Skeletal muscle satellite cell (primary cell): ENCODE data around the gene CETN1.

ENCODE experiments used
- H3K27me3 ChIP-seq: 2 replicates; pipeline ENCODE4 v1.7.0; 2013; ENCODE audit warnings: low read length; ENCODE audit not compliant: control insufficient read depth, insufficient read depth
- H3K36me3 ChIP-seq: 2 replicates; pipeline ENCODE4 v1.7.0; 2013; ENCODE audit warnings: mild to moderate bottlenecking, control low read depth, low read length; ENCODE audit not compliant: insufficient read depth
- H3K4me1 ChIP-seq: 2 replicates; pipeline ENCODE4 v1.7.0; 2013; ENCODE audit warnings: low read length; ENCODE audit not compliant: control insufficient read depth, insufficient read depth
- H3K4me2 ChIP-seq: 2 replicates; pipeline ENCODE4 v1.7.0; 2013; ENCODE audit warnings: mild to moderate bottlenecking, low read length
- H3K4me3 ChIP-seq: 2 replicates; pipeline ENCODE4 v1.7.0; 2013; ENCODE audit warnings: low read length
- H3K9ac ChIP-seq: 2 replicates; pipeline ENCODE4 v1.7.0; 2013; ENCODE audit warnings: mild to moderate bottlenecking, low read depth, low read length, moderate library complexity
- H3K9me3 ChIP-seq: replicated peaks from 2 replicates; pipeline ENCODE4 v1.7.0; 2013; ENCODE audit warnings: mild to moderate bottlenecking, control low read depth, low read length

The CETN1 gene

GRCh38 chr18:615092-615521 is 34.9 kb downstream of the CETN1 start:
- H3K4me1 ChIP-seq: no peaks in the 10 kb centered on the region

GRCh38 chr18:615773-616172 is 35.6 kb downstream of the CETN1 start:
- Histone ChIP-seq H3K27me3 (peaks cover 33% of the 10 kb centered on the region), H3K4me3 (no peak overlapping the region), H3K36me3 (no peaks in the 10 kb centered on the region), H3K4me1 (no peaks in the 10 kb centered on the region), H3K4me2 (no peak overlapping the region), H3K9ac (no peak overlapping the region), H3K9me3 (no peaks in the 10 kb centered on the region)

More at GRCh38 chr18:615092-615521, 34.9 kb downstream of the CETN1 start:
- Histone ChIP-seq H3K9me3 (no peaks in the 10 kb centered on the region), H3K4me3 (no peak overlapping the region), H3K9ac (no peak overlapping the region), H3K27me3 (peaks cover 32% of the 10 kb centered on the region), H3K4me2 (no peak overlapping the region), H3K36me3 (no peaks in the 10 kb centered on the region)

DNA sequence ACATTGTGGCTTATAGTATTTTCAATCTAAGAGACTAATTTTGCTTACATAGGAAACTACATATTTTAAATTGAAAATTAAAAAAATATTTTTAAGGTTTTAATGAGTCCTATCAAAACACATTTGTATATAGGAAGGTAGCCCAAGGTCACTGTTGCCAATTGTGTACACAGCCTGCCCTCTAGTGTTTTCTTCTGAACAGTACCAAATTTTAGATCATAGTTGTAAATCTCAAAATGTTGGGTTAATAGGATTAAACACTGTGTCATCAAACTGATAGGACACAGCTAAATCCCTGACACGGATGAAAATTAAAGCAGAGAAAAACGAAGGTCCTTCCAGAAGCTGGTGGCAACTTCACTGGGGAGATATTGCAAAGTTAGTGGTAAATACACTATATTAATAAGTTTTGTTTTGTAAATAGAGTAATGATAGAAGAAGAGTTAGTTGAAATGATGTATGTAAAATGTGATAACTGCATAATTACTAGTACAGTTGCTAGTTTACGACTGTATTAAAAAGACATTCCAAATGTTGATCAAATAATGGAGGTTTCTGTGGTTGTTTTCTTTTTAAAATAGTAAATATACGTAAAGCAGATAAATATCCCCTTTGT is 36.3 kb downstream of the CETN1 start:
- H3K36me3 ChIP-seq: no peaks in the 10 kb centered on the region
- no peak overlapping the region for H3K4me3 ChIP-seq
- no peak overlapping the region for H3K9ac ChIP-seq
- no peaks in the 10 kb centered on the region for H3K4me1 ChIP-seq
- H3K27me3 ChIP-seq: peaks cover 33% of the 10 kb centered on the region
- H3K9me3 ChIP-seq: no peaks in the 10 kb centered on the region
- no peak overlapping the region for H3K4me2 ChIP-seq

GRCh38 chr18:617970-618504 is 37.9 kb downstream of the CETN1 start:
- no peak overlapping the region for H3K9ac ChIP-seq
- no peaks in the 10 kb centered on the region for H3K9me3 ChIP-seq
- no peak overlapping the region for H3K4me3 ChIP-seq
- H3K4me1 ChIP-seq: no peaks in the 10 kb centered on the region
- H3K4me2 ChIP-seq: no peak overlapping the region
- H3K27me3 ChIP-seq: peaks cover 36% of the 10 kb centered on the region
- no peaks in the 10 kb centered on the region for H3K36me3 ChIP-seq

DNA sequence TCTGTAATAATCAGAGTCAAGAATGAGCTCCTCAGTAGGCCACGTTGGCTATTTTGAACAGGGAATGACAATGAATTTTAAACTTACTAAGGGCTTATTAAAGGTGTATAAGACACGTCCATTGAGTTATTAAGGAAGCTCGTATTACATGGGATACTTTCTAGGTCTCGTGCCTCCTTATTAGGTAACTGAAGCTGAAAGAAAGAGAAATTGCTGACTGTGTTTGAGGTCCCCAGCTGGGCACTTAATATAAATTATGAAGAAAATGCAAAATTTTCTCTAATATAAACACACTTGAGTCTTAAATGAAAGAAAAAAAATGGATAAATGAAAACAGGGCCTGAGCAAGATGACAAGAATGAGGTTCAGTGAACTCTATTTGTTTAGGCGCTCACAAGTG is 38.4 kb downstream of the CETN1 start:
- Histone ChIP-seq H3K9me3 (no peaks in the 10 kb centered on the region), H3K36me3 (no peaks in the 10 kb centered on the region), H3K4me2 (no peak overlapping the region), H3K9ac (no peak overlapping the region), H3K4me3 (no peak overlapping the region), H3K4me1 (no peaks in the 10 kb centered on the region), H3K27me3 (peaks cover 36% of the 10 kb centered on the region)

GRCh38 chr18:621291-622043 is 41.3 kb downstream of the CETN1 start:
- Histone ChIP-seq H3K9ac (no peak overlapping the region), H3K4me3 (no peak overlapping the region), H3K4me1 (no peaks in the 10 kb centered on the region), H3K4me2 (no peak overlapping the region), H3K36me3 (no peaks in the 10 kb centered on the region), H3K27me3 (peaks cover 24% of the 10 kb centered on the region), H3K9me3 (no peaks in the 10 kb centered on the region)

DNA sequence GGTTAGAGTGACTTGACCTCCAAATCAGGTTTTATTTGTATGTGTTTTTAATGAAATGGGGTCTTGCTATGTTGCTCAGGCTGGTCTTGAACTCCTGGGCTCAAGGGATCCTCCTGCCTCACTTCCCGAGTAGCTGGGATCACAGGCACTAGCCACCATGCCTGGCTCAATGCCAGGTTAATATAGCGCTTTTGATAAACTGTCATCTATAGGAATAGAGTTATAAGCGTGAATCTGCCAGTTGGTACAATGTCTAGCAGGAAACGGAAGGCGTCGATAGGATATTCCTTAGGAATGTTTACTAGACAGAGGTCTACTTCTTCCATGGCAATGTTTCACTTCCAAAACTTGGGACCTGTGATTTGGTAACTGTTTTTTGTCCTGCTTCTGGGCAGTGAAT is 42.1 kb downstream of the CETN1 start:
- Histone ChIP-seq H3K9ac (no peak overlapping the region), H3K4me3 (no peak overlapping the region), H3K9me3 (no peaks in the 10 kb centered on the region)

DNA sequence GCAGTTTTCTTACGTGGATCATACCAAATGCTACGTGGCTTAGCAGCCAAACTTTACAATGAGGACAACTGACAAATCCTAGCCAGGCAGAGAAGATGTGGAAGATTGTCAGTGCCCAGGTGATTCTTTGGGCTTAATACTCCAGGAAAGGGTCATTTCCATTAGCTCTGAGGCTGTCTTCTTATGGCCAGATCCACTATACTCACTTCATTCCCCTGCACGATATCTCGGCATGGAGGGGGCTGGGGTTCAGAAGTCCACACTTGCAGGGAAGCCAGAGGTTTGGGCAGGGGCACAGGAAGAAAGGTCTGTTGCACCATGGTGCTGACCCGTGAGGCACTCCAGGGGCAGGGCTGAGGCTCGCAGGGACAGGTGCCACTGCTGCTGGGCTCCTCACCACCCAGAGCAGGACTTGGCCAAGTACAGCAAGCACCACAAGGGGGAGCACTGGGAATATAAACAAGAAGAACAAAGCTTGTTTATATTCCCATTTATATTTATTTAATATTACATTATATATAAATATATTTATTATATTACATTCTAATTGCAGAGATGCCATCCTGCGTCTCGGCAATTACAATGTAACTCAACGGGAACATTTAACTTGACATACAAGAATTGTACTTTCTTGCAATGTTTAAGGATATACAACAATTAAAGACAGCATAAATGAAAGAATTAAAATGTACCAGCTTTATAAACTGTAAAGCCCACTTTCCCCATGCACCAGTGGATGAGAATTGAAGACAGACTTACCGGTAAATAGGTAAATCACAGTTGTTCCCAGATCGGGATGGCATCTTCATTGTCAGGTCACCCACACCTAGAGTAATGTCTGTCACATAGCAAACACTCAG is 43.8 kb downstream of the CETN1 start:
- Histone ChIP-seq H3K9me3 (no peaks in the 10 kb centered on the region), H3K4me2 (no peak overlapping the region), H3K36me3 (no peaks in the 10 kb centered on the region), H3K27me3 (peaks cover 29% of the 10 kb centered on the region), H3K4me3 (no peak overlapping the region), H3K9ac (no peak overlapping the region), H3K4me1 (no peaks in the 10 kb centered on the region)

More for the DNA sequence above, 42.1 kb downstream of the CETN1 start:
- Histone ChIP-seq H3K36me3 (no peaks in the 10 kb centered on the region), H3K27me3 (peaks cover 28% of the 10 kb centered on the region), H3K4me2 (no peak overlapping the region), H3K4me1 (no peaks in the 10 kb centered on the region)

- Histone ChIP-seq H3K9me3 (no peaks in the 10 kb centered on the region), H3K4me1 (no peaks in the 10 kb centered on the region), H3K4me3 (no peak overlapping the region), H3K36me3 (no peaks in the 10 kb centered on the region), H3K27me3 (peaks cover 16% of the 10 kb centered on the region), H3K4me2 (no peak overlapping the region), H3K9ac (no peak overlapping the region)
Measured at GRCh38 chr18:627231-627630, 47.1 kb downstream of the CETN1 start.

DNA sequence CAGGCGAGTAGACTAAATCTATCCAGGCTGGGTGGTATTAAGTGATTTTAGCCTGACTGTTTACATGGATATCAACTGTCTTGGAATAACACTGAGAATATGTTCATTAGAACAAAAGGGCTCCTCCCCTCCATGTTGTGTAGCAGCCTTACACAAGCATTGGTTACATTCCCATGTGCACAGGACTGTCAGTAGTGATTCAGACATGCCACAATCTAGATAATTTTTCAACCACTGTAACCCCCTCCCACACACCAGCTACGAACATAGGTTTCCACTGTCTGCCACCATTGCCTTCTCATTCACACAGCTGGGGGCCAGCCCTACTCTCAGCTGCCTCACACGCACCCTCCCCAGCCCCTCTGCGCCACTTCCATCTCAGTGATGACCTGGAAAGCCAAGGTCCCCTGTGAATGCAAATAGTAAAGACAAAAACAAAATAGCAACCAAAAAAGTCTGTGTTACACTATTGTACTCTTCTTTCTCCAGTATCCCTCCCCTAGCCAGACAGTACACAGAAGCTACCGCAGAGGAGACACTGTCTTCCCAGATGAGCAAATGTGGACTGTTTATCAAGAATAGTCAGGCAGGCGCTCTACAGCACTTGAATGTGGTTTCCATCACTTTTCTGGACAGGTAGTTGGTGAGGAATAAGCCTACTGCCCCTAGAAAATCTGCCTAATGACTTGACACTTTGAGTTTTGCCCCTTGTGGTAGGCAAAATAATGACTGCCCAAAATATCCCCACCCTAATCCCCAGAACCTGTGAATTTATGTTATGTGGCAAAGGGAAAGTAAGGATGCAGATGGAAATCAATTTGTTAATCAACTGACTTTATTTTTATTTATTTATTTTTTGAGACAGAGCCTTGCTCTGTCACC is 49.3 kb downstream of the CETN1 start:
- H3K4me3 ChIP-seq: no peak overlapping the region
- no peaks in the 10 kb centered on the region for H3K4me1 ChIP-seq
- no peaks in the 10 kb centered on the region for H3K9me3 ChIP-seq
- no peaks in the 10 kb centered on the region for H3K36me3 ChIP-seq
- no peak overlapping the region for H3K9ac ChIP-seq
- H3K4me2 ChIP-seq: no peak overlapping the region
- H3K27me3 ChIP-seq: peaks cover 9% of the 10 kb centered on the region
